HepG2 (cell line): ENCODE results near the gene NEURL2.

Experiments
- FOXJ3 ChIP-seq: sonication (generic); formaldehyde crosslinking; IDR thresholded peaks from 2 replicates; pipeline ENCODE4 v1.4.0; 2020; ENCODE audit warnings: missing genetic modification reagents, mild to moderate bottlenecking, borderline replicate concordance
- GABPA ChIP-seq, 2 experiments: IDR thresholded peaks; 2 replicates each; pipeline ENCODE4 v1.6.1; 2011 to 2016; ENCODE audit warnings: low read depth in 2 of 2, low read length in 1 of 2, missing biosample characterization in 1 of 2, missing genetic modification characterization in 1 of 2
- HHEX ChIP-seq: IDR thresholded peaks from 2 replicates; pipeline ENCODE4 v1.6.1; 2016; ENCODE audit warnings: control low read depth
- ZFP1 ChIP-seq: IDR thresholded peaks from 2 replicates; pipeline ENCODE4 v1.6.1; 2016
- TF ChIP-seq, protein P1 (sequence below): sonication (generic); formaldehyde crosslinking; IDR thresholded peaks from 2 replicates; pipeline ENCODE4 v1.5.0; 2020; ENCODE audit warnings: mild to moderate bottlenecking, missing genetic modification reagents, moderate library complexity

DNA sequence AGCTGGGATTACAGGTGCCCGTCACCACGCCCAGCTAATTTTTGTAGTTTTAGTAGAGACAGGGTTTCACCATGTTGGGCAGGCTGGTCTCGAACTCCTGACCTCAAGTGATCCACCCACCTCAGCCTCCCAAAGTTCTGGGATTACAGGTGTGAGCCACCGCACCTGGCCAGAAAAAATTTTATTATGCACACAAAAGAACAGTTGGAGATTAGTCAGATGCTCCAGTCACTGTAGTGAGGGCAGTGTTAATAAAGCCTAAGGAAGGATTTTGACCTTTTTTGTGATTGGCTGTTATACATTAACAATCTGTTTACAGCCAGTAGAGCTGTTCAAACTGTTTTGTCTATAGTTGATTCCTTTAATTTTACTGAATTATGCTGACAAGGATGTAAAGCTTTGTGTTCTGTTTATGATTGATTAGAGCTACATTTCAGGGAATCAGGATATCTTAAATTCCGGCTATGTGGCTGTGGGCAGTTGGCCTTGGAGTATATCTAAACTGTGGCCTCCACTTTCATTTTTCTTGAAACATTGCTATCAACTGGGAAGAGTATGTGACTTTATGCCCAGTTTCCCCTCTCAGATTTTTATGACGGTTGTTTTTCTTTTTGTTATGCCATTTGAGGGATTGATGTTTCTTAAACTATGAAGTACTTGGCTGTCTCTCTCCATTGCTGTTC, 23.7 kb downstream of the NEURL2 start:
- TF ChIP-seq, protein P1, sequence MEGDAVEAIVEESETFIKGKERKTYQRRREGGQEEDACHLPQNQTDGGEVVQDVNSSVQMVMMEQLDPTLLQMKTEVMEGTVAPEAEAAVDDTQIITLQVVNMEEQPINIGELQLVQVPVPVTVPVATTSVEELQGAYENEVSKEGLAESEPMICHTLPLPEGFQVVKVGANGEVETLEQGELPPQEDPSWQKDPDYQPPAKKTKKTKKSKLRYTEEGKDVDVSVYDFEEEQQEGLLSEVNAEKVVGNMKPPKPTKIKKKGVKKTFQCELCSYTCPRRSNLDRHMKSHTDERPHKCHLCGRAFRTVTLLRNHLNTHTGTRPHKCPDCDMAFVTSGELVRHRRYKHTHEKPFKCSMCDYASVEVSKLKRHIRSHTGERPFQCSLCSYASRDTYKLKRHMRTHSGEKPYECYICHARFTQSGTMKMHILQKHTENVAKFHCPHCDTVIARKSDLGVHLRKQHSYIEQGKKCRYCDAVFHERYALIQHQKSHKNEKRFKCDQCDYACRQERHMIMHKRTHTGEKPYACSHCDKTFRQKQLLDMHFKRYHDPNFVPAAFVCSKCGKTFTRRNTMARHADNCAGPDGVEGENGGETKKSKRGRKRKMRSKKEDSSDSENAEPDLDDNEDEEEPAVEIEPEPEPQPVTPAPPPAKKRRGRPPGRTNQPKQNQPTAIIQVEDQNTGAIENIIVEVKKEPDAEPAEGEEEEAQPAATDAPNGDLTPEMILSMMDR (CRISPR knock-in tag), result no peak
- TF ChIP-seq FOXJ3, result no peak
- no peak for TF ChIP-seq ZFP1 (CRISPR knock-in tag)
- no peak for TF ChIP-seq HHEX (CRISPR knock-in tag)
- TF ChIP-seq GABPA (IDR thresholded peaks at IDR 0.05; ENCODE audit: low read depth, low read length), result no peak
- TF ChIP-seq GABPA (CRISPR knock-in tag; IDR thresholded peaks at IDR 0.05; ENCODE audit: low read depth), result no peak
